ENCODE results near the gene ANKRD24. TPM values are rescaled to one million over a fixed set of nuclear protein-coding genes. Genes with fewer than 3 reads are reported as not detected.

Gene ANKRD24
- total RNA-seq, 1 experiment from 2014 or later = 2.4 TPM

DNA sequence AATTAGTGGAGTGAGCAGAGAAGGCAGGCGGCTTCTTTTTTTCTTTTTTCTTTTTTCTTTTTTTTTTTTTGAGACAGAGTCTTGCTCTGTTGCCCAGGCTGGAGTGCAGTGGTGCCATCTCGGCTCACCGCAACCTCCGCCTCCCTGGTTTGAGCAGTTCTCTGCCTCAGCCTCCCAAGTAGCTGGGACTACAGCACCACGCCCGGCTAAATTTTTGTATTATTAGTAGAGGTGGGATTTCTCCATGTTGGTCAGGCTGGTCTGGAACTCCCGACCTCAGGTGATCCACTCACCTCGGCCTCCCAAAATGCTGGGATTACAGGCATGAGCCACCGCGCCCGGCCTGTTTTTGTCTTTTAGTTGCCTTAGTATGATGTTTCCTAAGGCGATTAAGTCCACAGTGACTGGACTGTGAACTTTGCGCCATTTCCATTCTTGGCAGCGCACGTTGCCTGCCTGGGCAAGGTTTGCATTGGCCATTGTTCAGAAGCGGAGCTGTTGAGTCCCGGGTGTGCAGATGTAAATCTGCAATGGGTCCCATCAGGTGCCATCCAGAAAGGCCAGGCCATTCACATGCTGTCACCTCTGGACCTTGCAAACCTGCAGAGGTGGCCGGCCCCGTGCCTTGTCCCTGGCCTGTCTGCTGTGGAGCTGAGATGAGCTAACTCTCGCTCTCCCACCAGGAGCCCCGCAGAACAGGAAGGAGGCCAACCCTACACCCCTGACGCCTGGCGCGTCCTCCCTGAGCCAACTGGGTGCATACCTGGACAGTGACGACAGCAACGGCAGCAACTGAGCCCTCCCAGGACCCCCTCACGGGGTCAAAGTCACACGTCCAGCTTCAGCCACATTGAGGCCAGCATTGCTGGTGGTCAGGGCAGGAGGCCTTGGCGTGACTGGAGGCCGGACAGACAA lies 85.7 kb downstream of the ANKRD24 start:
- H3K27ac Mint-ChIP-seq = no peak overlapping the region
- H2BK12ac ChIP-seq (ENCODE audit: insufficient read length, low read depth, low read length) = no peak overlapping the region
- H3K14ac ChIP-seq (ENCODE audit: insufficient read depth, low read length) = no peak overlapping the region

More for the DNA sequence above, 85.7 kb downstream of the ANKRD24 start:
- H3K9me3 ChIP-seq (ENCODE audit: control insufficient read depth, low read depth, low read length) = no peaks in the 10 kb centered on the region
- no peaks in the 10 kb centered on the region for H3K23me2 ChIP-seq (ENCODE audit: insufficient read length, low read depth, low read length, poor library complexity, severe bottlenecking)
- H2BK120ac ChIP-seq (ENCODE audit: low read depth, low read length, poor library complexity, severe bottlenecking) = no peak overlapping the region
- H4K5ac ChIP-seq (ENCODE audit: insufficient read length, low read depth, low read length) = no peak overlapping the region
- H3K4me2 ChIP-seq (ENCODE audit: insufficient read depth, insufficient read length, low read length) = no peak overlapping the region
- no peak overlapping the region for H2BK20ac ChIP-seq (ENCODE audit: low read depth, low read length, poor library complexity, severe bottlenecking)
- no peaks in the 10 kb centered on the region for H3K79me1 ChIP-seq (ENCODE audit: insufficient read depth, low read depth, low read length, poor library complexity, severe bottlenecking)
- H4K91ac ChIP-seq (ENCODE audit: insufficient read length, low read depth, low read length) = no peak overlapping the region
- no peak overlapping the region for H2AFZ ChIP-seq (ENCODE audit: low read length)
- Mint-ChIP-seq H3K4me1 (peaks cover 2 to 5% of the 10 kb centered on the region in 2 experiments; a peak in 3 of 4 replicates), H3K27me3 (ENCODE audit: low read depth) (no peaks in the 10 kb centered on the region), H3K36me3 (ENCODE audit: insufficient read depth in 1 of 3, low read depth in 3 of 3) (peaks cover 10 to 50% (median 28%) of the 10 kb centered on the region in 3 experiments; a peak in 6 of 7 replicates), H3K4me3 (no peak overlapping the region), H3K9me3 (no peaks in the 10 kb centered on the region)
- no CpG with 5 or more reads among the region's 30 CpGs for WGBS (ENCODE audit: extremely low coverage, insufficient read length, low lambda C conversion rate)
- no peak overlapping the region for H2AK5ac ChIP-seq (ENCODE audit: insufficient read length, low read length)
- no peak overlapping the region for H2BK5ac ChIP-seq (ENCODE audit: insufficient read length, low read length)
- H2BK15ac ChIP-seq (ENCODE audit: low read depth, low read length) = no peak overlapping the region
- no peak overlapping the region for H3K4ac ChIP-seq (ENCODE audit: low read depth, low read length)
- no peak overlapping the region for H3T11ph ChIP-seq (ENCODE audit: low read length)
- H3K9ac ChIP-seq (ENCODE audit: extremely low read depth, insufficient read length, low read length) = no peak overlapping the region
- DNase-seq = no peak
- H3K4me1 ChIP-seq (ENCODE audit: insufficient read depth, low read length) = no peaks in the 10 kb centered on the region
- TF ChIP-seq, protein P1, sequence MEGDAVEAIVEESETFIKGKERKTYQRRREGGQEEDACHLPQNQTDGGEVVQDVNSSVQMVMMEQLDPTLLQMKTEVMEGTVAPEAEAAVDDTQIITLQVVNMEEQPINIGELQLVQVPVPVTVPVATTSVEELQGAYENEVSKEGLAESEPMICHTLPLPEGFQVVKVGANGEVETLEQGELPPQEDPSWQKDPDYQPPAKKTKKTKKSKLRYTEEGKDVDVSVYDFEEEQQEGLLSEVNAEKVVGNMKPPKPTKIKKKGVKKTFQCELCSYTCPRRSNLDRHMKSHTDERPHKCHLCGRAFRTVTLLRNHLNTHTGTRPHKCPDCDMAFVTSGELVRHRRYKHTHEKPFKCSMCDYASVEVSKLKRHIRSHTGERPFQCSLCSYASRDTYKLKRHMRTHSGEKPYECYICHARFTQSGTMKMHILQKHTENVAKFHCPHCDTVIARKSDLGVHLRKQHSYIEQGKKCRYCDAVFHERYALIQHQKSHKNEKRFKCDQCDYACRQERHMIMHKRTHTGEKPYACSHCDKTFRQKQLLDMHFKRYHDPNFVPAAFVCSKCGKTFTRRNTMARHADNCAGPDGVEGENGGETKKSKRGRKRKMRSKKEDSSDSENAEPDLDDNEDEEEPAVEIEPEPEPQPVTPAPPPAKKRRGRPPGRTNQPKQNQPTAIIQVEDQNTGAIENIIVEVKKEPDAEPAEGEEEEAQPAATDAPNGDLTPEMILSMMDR (conservative IDR thresholded peaks at IDR 0.05) = no peak
- H3K18ac ChIP-seq (ENCODE audit: insufficient read length, low read depth, low read length) = no peak overlapping the region
- H3K27me3 ChIP-seq (ENCODE audit: insufficient read depth, low read length) = no peaks in the 10 kb centered on the region
- no peaks in the 10 kb centered on the region for H3K79me2 ChIP-seq (ENCODE audit: insufficient read depth, low read length)
- no peak overlapping the region for H3K27ac ChIP-seq (ENCODE audit: insufficient read length, low read depth, low read length)
- no peaks in the 10 kb centered on the region for H4K20me1 ChIP-seq (ENCODE audit: control insufficient read depth, insufficient read depth, insufficient read length)
- no peak overlapping the region for H3K23ac ChIP-seq (ENCODE audit: insufficient read length, low read depth, low read length)
- no peak overlapping the region for H4K8ac ChIP-seq (replicated peaks; ENCODE audit: insufficient read length, low read depth, low read length)
- no peak overlapping the region for H3K56ac ChIP-seq (ENCODE audit: insufficient read length, low read depth, low read length)

All from H9 (cell line).